GM12878 (cell line): Measurements from ENCODE around the gene GALNS. TPM values are rescaled to one million over a fixed set of nuclear protein-coding genes. Genes with fewer than 3 reads are reported as not detected.

Experiments used
- ATAC-seq: fragments of 200-7000 bp; cut with Tn5 transposase; 3 replicates; pipeline ENCODE4 v1.9.1; 2020; ENCODE audit warnings: mild to moderate bottlenecking, moderate library complexity
- BruUV-seq: library from RNA; stranded (reverse); fragments of 400-500 nt; replicated peaks from 2 replicates; lab custom pipeline; 2021; lab: Mats Ljungman, UMichigan
- CTCF ChIA-PET: fragments of 300-600 bp; sonication (Branson Sonifier 250); formaldehyde crosslinking; extraction: SDS; loops from one replicate; lab custom pipeline; 2021; ENCODE audit warnings: inconsistent platforms; lab: Yijun Ruan, JAX
- POLR2A ChIA-PET: fragments of 350-600 bp; formaldehyde crosslinking; extraction: SDS; loops from one replicate; lab custom pipeline; 2021; ENCODE audit warnings: inconsistent platforms; lab: Charles Lee
- RAD21 ChIA-PET: fragments of 300-600 bp; sonication (Branson Sonifier 250); formaldehyde crosslinking; loops from one replicate; lab custom pipeline; 2023; ENCODE audit warnings: antibody characterized with exemption; ENCODE audit not compliant: unreplicated experiment; lab: Charles Lee
- SMC1A ChIA-PET: fragments of 300-600 bp; sonication (Branson Sonifier 250); formaldehyde crosslinking; loops from one replicate; lab custom pipeline; 2023; ENCODE audit not compliant: unreplicated experiment, uncharacterized antibody; lab: Charles Lee
- DNase-seq: peaks from one replicate; pipeline ENCODE4 v3.0.0-alpha.2; 2011; ENCODE audit warnings: low read depth, low spot score
- FAIRE-seq: peaks from 3 replicates; lab custom pipeline; 2011; peaks lifted over from hg19 to GRCh38; lab: Jason Lieb, UNC
- H2AFZ ChIP-seq: 2 replicates; pipeline ENCODE4 v1.6.0; 2011; ENCODE audit warnings: low read depth, low read length, control low read depth; ENCODE audit not compliant: control insufficient read depth
- H3K27ac ChIP-seq: 2 replicates; pipeline ENCODE4 v1.5.1; 2011; ENCODE audit warnings: control low read depth; ENCODE audit not compliant: control insufficient read depth, insufficient read depth
- H3K27me3 ChIP-seq, 2 experiments: replicated peaks in 1 of 2; 2 replicates each; pipeline versions ENCODE4 v1.6.0 to v1.6.1; 2011; ENCODE audit warnings: low read length in 1 of 2; ENCODE audit not compliant: control insufficient read depth in 2 of 2, insufficient read depth in 2 of 2
- H3K36me3 ChIP-seq, 2 experiments: 2 replicates each; pipeline ENCODE4 v1.5.1; 2011; ENCODE audit warnings: low read length in 1 of 2; ENCODE audit not compliant: control insufficient read depth in 2 of 2, insufficient read depth in 2 of 2
- H3K4me1 ChIP-seq: 2 replicates; pipeline ENCODE4 v1.6.1; 2011; ENCODE audit warnings: mild to moderate bottlenecking, low read length, moderate library complexity, mixed read lengths; ENCODE audit not compliant: control insufficient read depth, insufficient read depth
- H3K4me2 ChIP-seq: 2 replicates; pipeline ENCODE4 v1.6.0; 2011; ENCODE audit warnings: control low read depth; ENCODE audit not compliant: control insufficient read depth, insufficient read depth
- H3K4me3 ChIP-seq: fragments of 200-600 bp; sonication (generic); 2 replicates; pipeline ENCODE4 v1.5.1; 2016
- H3K79me2 ChIP-seq: 2 replicates; pipeline ENCODE4 v1.6.0; 2011; ENCODE audit warnings: low read length; ENCODE audit not compliant: control insufficient read depth, insufficient read depth
- H3K9ac ChIP-seq: 2 replicates; pipeline ENCODE4 v1.8.0; 2011; ENCODE audit warnings: low read length, control low read depth, mixed read lengths; ENCODE audit not compliant: control insufficient read depth, insufficient read depth
- H3K9me3 ChIP-seq: replicated peaks from 3 replicates; pipeline ENCODE4 v1.5.1; 2011; ENCODE audit warnings: mild to moderate bottlenecking, low read length; ENCODE audit not compliant: control insufficient read depth, insufficient read depth
- H4K20me1 ChIP-seq: 2 replicates; pipeline ENCODE4 v1.6.0; 2011; ENCODE audit not compliant: control insufficient read depth, insufficient read depth
- EZH2 ChIP-seq: IDR thresholded peaks from 2 replicates; pipeline ENCODE4 v1.6.1; 2012; ENCODE audit warnings: low read depth, mild to moderate bottlenecking, control low read depth, inconsistent platforms, low read length, borderline replicate concordance; ENCODE audit not compliant: control insufficient read depth
- IKZF2 ChIP-seq, 2 experiments: fragments of 450-650 bp; IDR thresholded peaks; 2 replicates each; pipeline ENCODE4 v1.6.1; 2017; ENCODE audit warnings: mild to moderate bottlenecking in 2 of 2, moderate library complexity in 2 of 2
- SMC3 ChIP-seq: IDR thresholded peaks from 2 replicates; pipeline ENCODE4 v1.6.1; 2011; ENCODE audit warnings: low read length, improper control_type of control experiment, borderline replicate concordance
- SUZ12 ChIP-seq: fragments of 200-600 bp; sonication (generic); IDR thresholded peaks from one replicate; pipeline ENCODE4 v1.6.1; 2018; ENCODE audit warnings: antibody characterized with exemption, mild to moderate bottlenecking; ENCODE audit not compliant: unreplicated experiment
- WRNIP1 ChIP-seq: IDR thresholded peaks from 2 replicates; pipeline ENCODE4 v1.6.1; 2011; ENCODE audit warnings: low read depth, low read length, improper control_type of control experiment, borderline replicate concordance
- WGBS: methylation state at CpG from one replicate; pipeline ENCODE4 v1.1.6; 2016; ENCODE audit warnings: low lambda C conversion rate; ENCODE audit not compliant: insufficient replicate concordance, insufficient coverage; ENCODE audit errors: missing lambda C conversion rate; 5-methylcytosine and 5-hydroxymethylcytosine counted together
- in situ Hi-C: fragments of 300-500 bp; cut with MboI; formaldehyde crosslinking; loops from 9 replicates; pipeline ENCODE4 v1.14.3; 2018; ENCODE audit warnings: mixed read lengths
- intact Hi-C: fragments of 100-400 bp; cut with micrococcal nuclease; formaldehyde crosslinking; loops from one replicate; pipeline ENCODE4 v1.14.2; 2022; ENCODE audit not compliant: unreplicated experiment
- polyA plus RNA-seq, 11 experiments: library from polyadenylated mRNA; depleted of rRNA in 4 of 11; unstranded in 6 of 11; stranded (reverse) in 5 of 11; fragments of >200 nt; fragmentation: Nextera tagmentation in 4 of 11; fragmentation: Illumina TruSeq in 1 of 11; extraction: Ambion mirVana in 4 of 11; extraction: Trizol in 1 of 11; gene quantifications; 1 replicate in 1 of 11; 2 replicates in 10 of 11; pipeline versions ENCODE4 v1.2.1 to v1.2.3, GENCODE V29; 2011 to 2016; ENCODE audit warnings: inconsistent platforms in 2 of 11, missing spikeins in 2 of 11, low read depth in 1 of 11
- total RNA-seq, 4 experiments: library from RNA; depleted of rRNA in 3 of 4; stranded (reverse); fragments of >200 nt in 3 of 4; fragmentation: Illumina TruSeq in 1 of 4; extraction: Trizol in 1 of 4; gene quantifications; 2 replicates each; pipeline versions ENCODE4 v1.2.1 to v1.2.3, GENCODE V29; 2013 to 2021
- TF ChIP-seq, protein P1 (sequence below): IDR thresholded peaks from 2 replicates; pipeline ENCODE4 v1.6.1; 2011; ENCODE audit warnings: borderline replicate concordance, low read depth, mild to moderate bottlenecking, moderate library complexity, low read length; ENCODE audit not compliant: insufficient read depth, poor library complexity, severe bottlenecking
- TF ChIP-seq, protein P2 (sequence below): fragments of 450-650 bp; IDR thresholded peaks from 2 replicates; pipeline ENCODE4 v1.6.1; 2017; ENCODE audit warnings: mild to moderate bottlenecking, moderate library complexity

Gene GALNS
- total and polyA plus RNA-seq, 10 of the 15 experiments (the other 5 are each of a cell fraction or from before 2014, with no cell fraction given) = 0.37 to 12.4 (median 5.3) TPM

DNA sequence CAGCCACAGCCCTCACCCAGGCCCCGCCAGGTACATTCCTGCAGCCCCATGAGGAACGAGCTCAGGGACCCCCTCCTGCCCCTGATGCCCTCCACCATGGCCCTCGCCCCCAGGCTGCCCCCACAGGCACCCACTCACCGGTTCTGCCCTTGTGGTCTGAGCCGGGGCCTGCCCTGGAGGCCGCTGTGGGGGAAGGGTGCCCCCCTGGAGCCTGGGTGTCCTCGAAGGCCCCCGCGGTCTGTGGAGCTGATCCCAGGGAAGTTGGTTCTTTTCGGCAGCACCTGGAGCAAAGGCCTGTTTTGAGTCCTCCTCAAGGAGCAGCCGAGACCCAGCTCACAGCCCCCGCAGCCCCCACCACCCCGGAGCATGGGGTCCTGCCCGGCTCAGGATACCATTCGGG, 7.4 kb upstream of the GALNS start:
- Histone ChIP-seq H3K4me2 (no peak overlapping the region), H2AFZ (no peak overlapping the region), H3K27ac (no peak overlapping the region), H3K9me3 (no peaks in the 10 kb centered on the region), H4K20me1 (no peaks in the 10 kb centered on the region), H3K36me3 (peaks cover 4% of the 10 kb centered on the region in 2 experiments; a peak in 3 of 4 replicates), H3K4me3 (no peak overlapping the region), H3K4me1 (no peaks in the 10 kb centered on the region), H3K9ac (no peak overlapping the region), H3K79me2 (no peaks in the 10 kb centered on the region), H3K27me3 (no peaks in the 10 kb centered on the region)
- FAIRE-seq (no peak), ATAC-seq (no peak), DNase-seq (no peak)
- RAD21 ChIA-PET = no interaction called here
- intact Hi-C loops (no loop called here), in situ Hi-C loops (no loop called here)
- CTCF ChIA-PET = no interaction called here
- no TSS peak for BruUV-seq
- TF ChIP-seq EZH2 (no peak), SUZ12 (no peak), SMC3 (no peak)
- TF ChIP-seq, protein P1, sequence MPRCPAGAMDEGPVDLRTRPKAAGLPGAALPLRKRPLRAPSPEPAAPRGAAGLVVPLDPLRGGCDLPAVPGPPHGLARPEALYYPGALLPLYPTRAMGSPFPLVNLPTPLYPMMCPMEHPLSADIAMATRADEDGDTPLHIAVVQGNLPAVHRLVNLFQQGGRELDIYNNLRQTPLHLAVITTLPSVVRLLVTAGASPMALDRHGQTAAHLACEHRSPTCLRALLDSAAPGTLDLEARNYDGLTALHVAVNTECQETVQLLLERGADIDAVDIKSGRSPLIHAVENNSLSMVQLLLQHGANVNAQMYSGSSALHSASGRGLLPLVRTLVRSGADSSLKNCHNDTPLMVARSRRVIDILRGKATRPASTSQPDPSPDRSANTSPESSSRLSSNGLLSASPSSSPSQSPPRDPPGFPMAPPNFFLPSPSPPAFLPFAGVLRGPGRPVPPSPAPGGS = no peak
- SMC1A ChIA-PET = no interaction called here
- POLR2A ChIA-PET = interaction anchor here (0.6 to 0.9 kb wide), 2 partner anchors 55 to 229 kb away, joined by 4 to 7 read pairs; partner anchors contain the start of gene ACSF3
- 59% methylated on average over 11 of the region's 15 CpGs for WGBS

DNA sequence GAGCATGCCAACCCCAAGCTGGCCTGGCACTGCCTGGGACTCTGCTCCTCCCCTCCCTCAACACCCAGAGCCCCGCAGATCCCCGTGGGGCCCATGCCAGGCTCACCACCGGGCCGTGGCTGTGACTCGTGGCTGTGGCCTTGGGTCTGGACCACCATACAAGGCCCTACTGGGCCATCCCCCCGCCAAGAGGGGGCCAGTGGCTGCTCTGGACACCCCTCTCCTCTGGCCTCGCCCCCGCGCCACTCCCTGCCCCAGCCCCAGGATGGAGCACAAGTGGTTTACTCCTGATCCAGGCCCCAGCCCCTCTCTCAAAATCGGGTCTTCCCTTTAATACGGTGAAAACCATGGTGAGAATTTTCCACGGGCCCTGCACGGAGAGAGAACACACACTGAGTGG, 6.7 kb upstream of the GALNS start:
- Histone ChIP-seq H3K79me2 (no peaks in the 10 kb centered on the region), H3K36me3 (peaks cover 4 to 5% of the 10 kb centered on the region in 2 experiments; a peak in 3 of 4 replicates), H2AFZ (no peak overlapping the region), H3K27ac (no peak overlapping the region), H3K4me1 (peaks cover under 1% of the 10 kb centered on the region; the same call in 1 of the 2 replicates), H3K9me3 (no peaks in the 10 kb centered on the region), H3K9ac (no peak overlapping the region), H3K4me3 (no peak overlapping the region), H3K4me2 (no peak overlapping the region), H3K27me3 (no peaks in the 10 kb centered on the region), H4K20me1 (no peaks in the 10 kb centered on the region)
- ChIA-PET POLR2A (no interaction called here), SMC1A (no interaction called here), CTCF (no interaction called here), RAD21 (no interaction called here)
- intact Hi-C loops (no loop called here), in situ Hi-C loops (no loop called here)
- no peak for ATAC-seq
- FAIRE-seq = no peak
- WGBS = 50% methylated on average over 10 of the region's 13 CpGs
- TF ChIP-seq WRNIP1 = no peak
- TF ChIP-seq IKZF2 (IDR thresholded peaks at IDR 0.05) = no peak
- TF ChIP-seq, protein P2, sequence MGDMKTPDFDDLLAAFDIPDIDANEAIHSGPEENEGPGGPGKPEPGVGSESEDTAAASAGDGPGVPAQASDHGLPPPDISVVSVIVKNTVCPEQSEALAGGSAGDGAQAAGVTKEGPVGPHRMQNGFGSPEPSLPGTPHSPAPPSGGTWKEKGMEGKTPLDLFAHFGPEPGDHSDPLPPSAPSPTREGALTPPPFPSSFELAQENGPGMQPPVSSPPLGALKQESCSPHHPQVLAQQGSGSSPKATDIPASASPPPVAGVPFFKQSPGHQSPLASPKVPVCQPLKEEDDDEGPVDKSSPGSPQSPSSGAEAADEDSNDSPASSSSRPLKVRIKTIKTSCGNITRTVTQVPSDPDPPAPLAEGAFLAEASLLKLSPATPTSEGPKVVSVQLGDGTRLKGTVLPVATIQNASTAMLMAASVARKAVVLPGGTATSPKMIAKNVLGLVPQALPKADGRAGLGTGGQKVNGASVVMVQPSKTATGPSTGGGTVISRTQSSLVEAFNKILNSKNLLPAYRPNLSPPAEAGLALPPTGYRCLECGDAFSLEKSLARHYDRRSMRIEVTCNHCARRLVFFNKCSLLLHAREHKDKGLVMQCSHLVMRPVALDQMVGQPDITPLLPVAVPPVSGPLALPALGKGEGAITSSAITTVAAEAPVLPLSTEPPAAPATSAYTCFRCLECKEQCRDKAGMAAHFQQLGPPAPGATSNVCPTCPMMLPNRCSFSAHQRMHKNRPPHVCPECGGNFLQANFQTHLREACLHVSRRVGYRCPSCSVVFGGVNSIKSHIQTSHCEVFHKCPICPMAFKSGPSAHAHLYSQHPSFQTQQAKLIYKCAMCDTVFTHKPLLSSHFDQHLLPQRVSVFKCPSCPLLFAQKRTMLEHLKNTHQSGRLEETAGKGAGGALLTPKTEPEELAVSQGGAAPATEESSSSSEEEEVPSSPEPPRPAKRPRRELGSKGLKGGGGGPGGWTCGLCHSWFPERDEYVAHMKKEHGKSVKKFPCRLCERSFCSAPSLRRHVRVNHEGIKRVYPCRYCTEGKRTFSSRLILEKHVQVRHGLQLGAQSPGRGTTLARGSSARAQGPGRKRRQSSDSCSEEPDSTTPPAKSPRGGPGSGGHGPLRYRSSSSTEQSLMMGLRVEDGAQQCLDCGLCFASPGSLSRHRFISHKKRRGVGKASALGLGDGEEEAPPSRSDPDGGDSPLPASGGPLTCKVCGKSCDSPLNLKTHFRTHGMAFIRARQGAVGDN = no peak
- no TSS peak for BruUV-seq
- DNase-seq = no peak
